ENCODE data around the gene CDKN2B-AS1.

Gene CDKN2B-AS1

GRCh38 chr9:22159586-22159985 lies 165.0 kb downstream of the CDKN2B-AS1 start:
- DNase-seq = no peak

- DNase-seq = peak; percentile 86
These were observed 165.6 kb downstream of the CDKN2B-AS1 start for GRCh38 chr9:22160221-22160620.

- DNase-seq = peak; percentile 50
These were observed 170.6 kb downstream of the CDKN2B-AS1 start for GRCh38 chr9:22165144-22165543.

- DNase-seq = peak; percentile 62
These were observed 174.7 kb downstream of the CDKN2B-AS1 start for GRCh38 chr9:22169243-22169642.

- peak; percentile 65 for DNase-seq
These were observed 175.3 kb downstream of the CDKN2B-AS1 start for GRCh38 chr9:22169727-22170503.
